Smooth muscle cell (in vitro differentiated cells): ENCODE results near the gene STAT3. TPM values are rescaled to one million over a fixed set of nuclear protein-coding genes. Genes with fewer than 3 reads are reported as not detected.

Experiments
- DNase-seq: peaks from one replicate; lab custom pipeline; 2025; ENCODE audit not compliant: unreplicated experiment; lab: John Stamatoyannopoulos, UW
- H2AFZ ChIP-seq: fragments of 200-600 bp; sonication (generic); 2 replicates; pipeline ENCODE4 v1.6.0; 2016; ENCODE audit warnings: antibody characterized with exemption, low read depth, mild to moderate bottlenecking
- H3F3A ChIP-seq: fragments of 200-600 bp; sonication (generic); 2 replicates; pipeline ENCODE4 v1.6.0; 2017; ENCODE audit warnings: antibody characterized with exemption, low read depth
- H3K27ac ChIP-seq: fragments of 200-600 bp; sonication (generic); 2 replicates; pipeline ENCODE4 v1.5.1; 2016; ENCODE audit warnings: low read depth, mild to moderate bottlenecking
- H3K27me3 ChIP-seq: fragments of 200-600 bp; sonication (generic); 2 replicates; pipeline ENCODE4 v1.6.1; 2016; ENCODE audit warnings: low read depth, mild to moderate bottlenecking
- H3K36me3 ChIP-seq: fragments of 200-600 bp; sonication (generic); 2 replicates; pipeline ENCODE4 v1.5.1; 2016; ENCODE audit warnings: low read depth
- H3K4me1 ChIP-seq: fragments of 200-600 bp; sonication (generic); 2 replicates; pipeline ENCODE4 v1.5.1; 2016; ENCODE audit warnings: low read depth
- H3K4me2 ChIP-seq: fragments of 200-600 bp; sonication (generic); 2 replicates; pipeline ENCODE4 v1.6.0; 2016; ENCODE audit warnings: mild to moderate bottlenecking
- H3K4me3 ChIP-seq: fragments of 200-600 bp; sonication (generic); 2 replicates; pipeline ENCODE4 v1.5.1; 2016; ENCODE audit warnings: mild to moderate bottlenecking
- H3K79me2 ChIP-seq: fragments of 200-600 bp; sonication (generic); 2 replicates; pipeline ENCODE4 v1.6.0; 2016; ENCODE audit warnings: low read depth, mild to moderate bottlenecking
- H3K9ac ChIP-seq: fragments of 200-600 bp; sonication (generic); 2 replicates; pipeline ENCODE4 v1.6.0; 2016; ENCODE audit warnings: low read depth
- H3K9me3 ChIP-seq: fragments of 200-600 bp; sonication (generic); replicated peaks from 2 replicates; pipeline ENCODE4 v1.5.1; 2016; ENCODE audit warnings: low read depth
- H4K20me1 ChIP-seq: fragments of 200-600 bp; sonication (generic); 2 replicates; pipeline ENCODE4 v1.6.0; 2016; ENCODE audit warnings: low read depth
- WGBS: methylation state at CpG from one replicate; pipeline ENCODE4 v1.1.7; 2016; ENCODE audit warnings: low lambda C conversion rate; 5-methylcytosine and 5-hydroxymethylcytosine counted together
- polyA plus RNA-seq: library from polyadenylated mRNA; unstranded; fragments of >200 nt; fragmentation: Nextera tagmentation; extraction: Ambion mirVana; gene quantifications from 2 replicates; pipeline ENCODE4 v1.2.1, GENCODE V29; 2016
- total RNA-seq: library from RNA; depleted of rRNA; stranded (reverse); fragments of >200 nt; gene quantifications from 2 replicates; pipeline ENCODE4 v1.2.3, GENCODE V29; 2014
- TF ChIP-seq, protein P1 (sequence below): fragments of 200-600 bp; sonication (generic); IDR thresholded peaks from 2 replicates; pipeline ENCODE4 v1.5.1; 2017; ENCODE audit warnings: borderline replicate concordance, mild to moderate bottlenecking, antibody characterized with exemption; ENCODE audit not compliant: insufficient read depth, poor library complexity, severe bottlenecking

Gene STAT3
- total and polyA plus RNA-seq, 2 experiments from 2014 or later, result 85.6 to 87.7 TPM

DNA sequence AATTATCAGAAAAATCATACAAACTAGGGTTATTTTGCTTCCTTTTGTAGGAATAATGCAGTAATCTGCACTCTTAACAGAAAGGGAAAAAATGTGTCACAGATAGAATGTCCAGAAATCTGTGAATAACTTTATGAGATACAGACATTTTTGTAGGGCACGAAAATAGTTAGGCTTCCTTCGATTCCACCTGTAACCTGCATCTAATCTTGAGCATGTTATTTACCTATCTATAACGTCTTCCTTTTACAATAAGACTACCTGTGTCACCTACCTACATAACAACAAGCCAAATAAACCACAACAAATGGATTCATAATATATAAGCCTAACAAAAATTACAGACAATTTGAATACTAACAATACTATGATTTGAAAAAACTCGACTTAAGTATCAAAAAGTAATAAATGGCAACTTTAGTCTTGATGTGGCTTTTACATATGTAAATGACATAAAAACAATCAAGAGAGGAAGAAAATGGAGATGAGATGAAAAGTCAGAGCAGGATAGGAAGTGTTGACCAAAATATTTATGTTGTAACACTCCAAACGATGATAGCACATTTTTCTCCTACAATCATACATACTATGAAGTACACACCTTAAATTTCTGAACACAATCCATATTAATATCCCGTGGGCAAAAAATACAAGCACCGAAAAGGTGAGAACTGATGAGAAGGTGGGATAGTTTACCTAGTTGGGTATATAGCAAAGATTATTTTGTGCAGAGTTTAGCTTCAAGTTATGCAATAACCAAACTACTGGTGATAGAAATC, 114.6 kb downstream of the STAT3 start:
- H3K4me1 ChIP-seq, result peaks cover 19% of the 10 kb centered on the region
- H3K9me3 ChIP-seq, result no peaks in the 10 kb centered on the region
- no peak overlapping the region for H3K27ac ChIP-seq
- no peak for DNase-seq
- H3K9ac ChIP-seq, result no peak overlapping the region
- no peaks in the 10 kb centered on the region for H3K27me3 ChIP-seq
- no peaks in the 10 kb centered on the region for H3K36me3 ChIP-seq
- peaks cover 71% of the 10 kb centered on the region for H3K79me2 ChIP-seq
- 80% methylated on average over 7 of the region's 7 CpGs for WGBS
- H3K4me2 ChIP-seq, result peak overlapping the region; percentile 6
- no peaks in the 10 kb centered on the region for H3F3A ChIP-seq
- no peak overlapping the region for H3K4me3 ChIP-seq
- no peak overlapping the region for H2AFZ ChIP-seq
- TF ChIP-seq, protein P1, sequence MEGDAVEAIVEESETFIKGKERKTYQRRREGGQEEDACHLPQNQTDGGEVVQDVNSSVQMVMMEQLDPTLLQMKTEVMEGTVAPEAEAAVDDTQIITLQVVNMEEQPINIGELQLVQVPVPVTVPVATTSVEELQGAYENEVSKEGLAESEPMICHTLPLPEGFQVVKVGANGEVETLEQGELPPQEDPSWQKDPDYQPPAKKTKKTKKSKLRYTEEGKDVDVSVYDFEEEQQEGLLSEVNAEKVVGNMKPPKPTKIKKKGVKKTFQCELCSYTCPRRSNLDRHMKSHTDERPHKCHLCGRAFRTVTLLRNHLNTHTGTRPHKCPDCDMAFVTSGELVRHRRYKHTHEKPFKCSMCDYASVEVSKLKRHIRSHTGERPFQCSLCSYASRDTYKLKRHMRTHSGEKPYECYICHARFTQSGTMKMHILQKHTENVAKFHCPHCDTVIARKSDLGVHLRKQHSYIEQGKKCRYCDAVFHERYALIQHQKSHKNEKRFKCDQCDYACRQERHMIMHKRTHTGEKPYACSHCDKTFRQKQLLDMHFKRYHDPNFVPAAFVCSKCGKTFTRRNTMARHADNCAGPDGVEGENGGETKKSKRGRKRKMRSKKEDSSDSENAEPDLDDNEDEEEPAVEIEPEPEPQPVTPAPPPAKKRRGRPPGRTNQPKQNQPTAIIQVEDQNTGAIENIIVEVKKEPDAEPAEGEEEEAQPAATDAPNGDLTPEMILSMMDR, result no peak
- peaks cover 27% of the 10 kb centered on the region for H4K20me1 ChIP-seq

GRCh38 chr17:42272162-42272907, 115.9 kb downstream of the STAT3 start:
- Histone ChIP-seq H3K9me3 (no peaks in the 10 kb centered on the region), H3K4me1 (peaks cover 19% of the 10 kb centered on the region), H3K27ac (no peak overlapping the region), H3K4me3 (no peak overlapping the region), H3K4me2 (no peak overlapping the region), H3K79me2 (peaks cover 83% of the 10 kb centered on the region), H3K27me3 (no peaks in the 10 kb centered on the region), H2AFZ (no peak overlapping the region), H3K9ac (no peak overlapping the region), H4K20me1 (peaks cover 30% of the 10 kb centered on the region), H3F3A (no peaks in the 10 kb centered on the region), H3K36me3 (no peaks in the 10 kb centered on the region)
- WGBS, result 66% methylated on average over 7 of the region's 7 CpGs
- TF ChIP-seq, protein P1, result no peak
- DNase-seq, result no peak

DNA sequence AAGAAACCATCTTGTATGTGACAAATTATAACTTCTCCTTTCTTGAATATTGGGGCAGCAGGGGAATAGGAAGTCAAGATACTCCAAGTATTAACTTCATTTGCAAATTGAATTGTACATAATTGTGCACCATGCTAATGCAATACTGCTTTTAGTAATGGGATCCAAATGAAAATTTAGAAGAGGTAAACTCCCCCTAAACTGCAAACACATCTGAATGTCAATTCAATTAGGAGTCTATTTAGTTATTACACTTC, 116.5 kb downstream of the STAT3 start:
- Histone ChIP-seq H3K4me2 (no peak overlapping the region), H3K4me3 (no peak overlapping the region), H3K27me3 (no peaks in the 10 kb centered on the region), H3K9ac (no peak overlapping the region), H3K4me1 (peaks cover 13% of the 10 kb centered on the region), H3K27ac (no peak overlapping the region), H3F3A (no peaks in the 10 kb centered on the region), H4K20me1 (peaks cover 32% of the 10 kb centered on the region), H3K36me3 (no peaks in the 10 kb centered on the region), H3K9me3 (no peaks in the 10 kb centered on the region), H3K79me2 (peaks cover 86% of the 10 kb centered on the region), H2AFZ (no peak overlapping the region)
- no peak for DNase-seq
- TF ChIP-seq, protein P1, result no peak
